HFF-Myc (cell line): ENCODE results near the gene KRI1.

Source experiments
- DNase-seq: peaks from one replicate; pipeline ENCODE4 v3.0.0-alpha.2; 2011; ENCODE audit warnings: low read depth; ENCODE audit errors: extremely low read depth
- H3K4me3 ChIP-seq: replicated peaks from 2 replicates; pipeline ENCODE4 v1.5.1; 2011; ENCODE audit warnings: low read depth, mild to moderate bottlenecking, control low read depth, low read length
- CTCF ChIP-seq: IDR thresholded peaks from 2 replicates; pipeline ENCODE4 v1.5.1; 2012; ENCODE audit warnings: mild to moderate bottlenecking, low read depth, low read length, control low read depth; ENCODE audit errors: missing control alignments

KRI1 gene

GRCh38 chr19:10565567-10566407 lies at the start of gene KRI1:
TSS of gene KRI1 (minus strand) at chr19:10566010. CDS start at chr19:10565999, 11 bp downstream.
- TF ChIP-seq CTCF = no peak
- peak within 1 kb of the TSS; percentile 71 for H3K4me3 ChIP-seq
- DNase-seq = peak; percentile 91

- no peak for DNase-seq
- H3K4me3 ChIP-seq = no peak overlapping the region
- no peak for TF ChIP-seq CTCF
Measured at GRCh38 chr19:10612499-10613119, 46.8 kb upstream of the KRI1 start.

GRCh38 chr19:10611907-10612306 lies 46.1 kb upstream of the KRI1 start:
- TF ChIP-seq CTCF = no peak
- no peak for DNase-seq
- H3K4me3 ChIP-seq = no peak overlapping the region

- no peak overlapping the region for H3K4me3 ChIP-seq
- TF ChIP-seq CTCF = no peak
- no peak for DNase-seq
Measured at GRCh38 chr19:10604460-10604980, 38.7 kb upstream of the KRI1 start.

- no peak for DNase-seq
- no peak for TF ChIP-seq CTCF
- peak overlapping the region; percentile 70; the same call in 1 of the 2 replicates for H3K4me3 ChIP-seq
Measured at GRCh38 chr19:10603873-10604459, 38.2 kb upstream of the KRI1 start.

GRCh38 chr19:10603084-10603872 lies 37.5 kb upstream of the KRI1 start:
- H3K4me3 ChIP-seq = peak overlapping the region; percentile 70
- TF ChIP-seq CTCF = no peak
- DNase-seq = no peak
